Fibroblast of pulmonary artery (primary cell): ENCODE data around the gene APOBR.

ENCODE experiments used
- DNase-seq: peaks from one replicate; pipeline ENCODE4 v3.0.0-alpha.2; 2010; ENCODE audit warnings: low read depth
- H3K4me3 ChIP-seq: replicated peaks from 2 replicates; pipeline ENCODE4 v1.5.1; 2011; ENCODE audit warnings: low read depth, mild to moderate bottlenecking, control low read depth, low read length, moderate library complexity
- CTCF ChIP-seq: IDR thresholded peaks from 2 replicates; pipeline ENCODE4 v1.5.1; 2011; ENCODE audit warnings: mild to moderate bottlenecking, control low read depth, low read length, inconsistent platforms; ENCODE audit errors: missing control alignments

APOBR gene

GRCh38 chr16:28501258-28502232 is 7.1 kb downstream of the APOBR start:
- no peak for TF ChIP-seq CTCF
- no peak overlapping the region for H3K4me3 ChIP-seq
- DNase-seq = no peak

GRCh38 chr16:28502290-28502689 is 7.8 kb downstream of the APOBR start:
- no peak for DNase-seq
- H3K4me3 ChIP-seq = no peak overlapping the region
- TF ChIP-seq CTCF = no peak

DNA sequence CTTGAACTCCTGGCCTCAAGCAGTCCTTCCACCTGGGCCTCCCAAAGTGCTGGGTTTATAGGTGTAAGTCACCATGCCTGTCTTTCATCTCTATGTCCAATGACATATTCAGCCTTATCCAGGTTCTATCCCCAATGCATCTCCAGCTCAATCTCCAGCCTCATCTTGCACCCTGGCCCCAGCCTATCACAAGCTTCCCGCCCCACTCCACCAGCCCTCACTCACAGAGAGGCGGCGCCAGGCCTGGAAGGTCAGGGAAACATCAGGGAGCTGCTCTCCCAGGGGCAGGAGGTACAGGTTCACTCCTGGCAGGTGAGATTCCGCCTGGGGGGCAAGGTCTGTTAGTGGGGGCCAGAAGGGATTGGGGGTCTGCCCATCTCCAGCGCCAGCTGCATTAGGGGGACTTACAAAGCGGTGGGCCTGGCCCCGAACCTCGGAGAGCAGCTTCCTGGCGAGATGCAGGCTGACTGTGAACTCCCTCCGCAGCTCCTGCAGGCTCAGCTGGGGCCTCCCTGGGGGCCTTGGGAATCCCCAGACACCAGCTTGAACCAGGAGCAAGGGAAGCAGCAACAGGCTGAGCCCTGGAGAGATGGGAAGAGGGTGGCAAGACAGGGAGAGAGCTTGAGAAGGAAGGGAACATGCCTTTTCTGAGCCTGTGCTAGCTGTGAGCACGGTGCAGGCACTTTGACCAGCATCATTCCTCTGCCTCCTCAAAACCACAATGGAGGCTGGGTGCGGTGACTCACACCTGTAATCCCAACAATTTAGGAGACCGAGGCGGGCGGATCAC is 9.2 kb downstream of the APOBR start:
- no peak for DNase-seq
- TF ChIP-seq CTCF = no peak
- no peak overlapping the region for H3K4me3 ChIP-seq

GRCh38 chr16:28504707-28505404 is 10.4 kb downstream of the APOBR start:
- TF ChIP-seq CTCF = no peak
- H3K4me3 ChIP-seq = no peak overlapping the region
- DNase-seq = no peak

GRCh38 chr16:28505489-28506137 is 11.2 kb downstream of the APOBR start:
- no peak overlapping the region for H3K4me3 ChIP-seq
- DNase-seq = no peak
- TF ChIP-seq CTCF = no peak

DNA sequence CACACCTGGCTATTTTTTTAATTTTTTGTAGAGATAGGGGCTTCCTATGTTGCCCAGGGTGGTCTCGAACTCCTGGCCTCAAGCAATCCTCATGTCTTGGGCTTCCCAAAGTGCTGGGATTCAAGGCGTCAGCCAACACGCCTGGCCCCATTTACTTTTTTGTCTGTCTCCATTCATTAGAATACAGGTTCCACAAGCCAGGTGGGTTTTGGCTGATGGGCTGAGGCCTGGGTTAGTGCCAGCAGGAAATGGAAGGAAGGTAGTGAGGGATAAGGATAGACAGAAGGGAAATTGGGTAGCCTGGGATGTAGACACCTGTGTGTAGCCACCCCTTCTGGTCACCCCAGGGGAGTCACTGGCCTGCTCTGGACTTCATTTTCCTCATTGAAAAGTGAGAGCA is 16.6 kb downstream of the APOBR start:
- TF ChIP-seq CTCF = no peak
- no peak overlapping the region for H3K4me3 ChIP-seq
- DNase-seq = no peak
